Measurements from ENCODE around the gene PATE1.

GRCh38 chr11:125770583-125770982 lies 24.5 kb downstream of the PATE1 start:
- TF ChIP-seq CTCF (conservative IDR thresholded peaks at IDR 0.05): no peak
- no peak for TF ChIP-seq ZFX (IDR thresholded peaks at IDR 0.05)

Data from C4-2B (cell line).